Non-pigmented ciliary epithelial cell (primary cell): Measurements from ENCODE around the gene DEF6.

Experiments
- DNase-seq: peaks from one replicate; pipeline ENCODE4 v3.0.0-alpha.2; 2010; ENCODE audit warnings: low read depth

The DEF6 gene

GRCh38 chr6:35351422-35351821 is 53.8 kb downstream of the DEF6 start:
- DNase-seq: no peak

- no peak for DNase-seq
Observed at GRCh38 chr6:35352735-35353134, 55.1 kb downstream of the DEF6 start.

GRCh38 chr6:35354361-35355135 is 56.9 kb downstream of the DEF6 start:
- DNase-seq: no peak

- DNase-seq: no peak
Observed at GRCh38 chr6:35356391-35356790, 58.8 kb downstream of the DEF6 start.

GRCh38 chr6:35357677-35358076 is 60.1 kb downstream of the DEF6 start:
- no peak for DNase-seq

- DNase-seq: no peak
Observed at GRCh38 chr6:35358086-35358485, 60.5 kb downstream of the DEF6 start.

- no peak for DNase-seq
Observed at GRCh38 chr6:35359346-35359743, 61.7 kb downstream of the DEF6 start.

GRCh38 chr6:35359744-35360348 is 62.2 kb downstream of the DEF6 start:
- no peak for DNase-seq

- DNase-seq: no peak
Observed at GRCh38 chr6:35360349-35361138, 62.9 kb downstream of the DEF6 start.

- no peak for DNase-seq
Observed at GRCh38 chr6:35362200-35362599, 64.6 kb downstream of the DEF6 start.

- DNase-seq: no peak
Observed at GRCh38 chr6:35363293-35363750, 65.7 kb downstream of the DEF6 start.

- DNase-seq: no peak
Observed at GRCh38 chr6:35365594-35366203, 68.1 kb downstream of the DEF6 start.

- no peak for DNase-seq
Observed at GRCh38 chr6:35366204-35366596, 68.6 kb downstream of the DEF6 start.

- DNase-seq: no peak
Observed at GRCh38 chr6:35367646-35368037, 70.0 kb downstream of the DEF6 start.

GRCh38 chr6:35368038-35368887 is 70.6 kb downstream of the DEF6 start:
- no peak for DNase-seq

GRCh38 chr6:35370124-35370741 is 72.6 kb downstream of the DEF6 start:
- DNase-seq: peak; percentile 63

GRCh38 chr6:35370785-35371493 is 73.3 kb downstream of the DEF6 start:
- DNase-seq: no peak
